Muscle layer of duodenum (tissue), 2 donors: ENCODE data around the gene SLC40A1.

Experiments used
- H3K27ac ChIP-seq: one replicate; pipeline ENCODE4 v1.7.0; 2013; ENCODE audit warnings: mild to moderate bottlenecking, low read length
- H3K27me3 ChIP-seq: one replicate; pipeline ENCODE4 v1.7.0; 2013; ENCODE audit warnings: low read depth, mild to moderate bottlenecking, control low read depth, low read length
- H3K36me3 ChIP-seq, 2 donors: one replicate each; pipeline ENCODE4 v1.7.0; 2013; ENCODE audit warnings: low read length in 2 of 2, control low read depth in 1 of 2, mild to moderate bottlenecking in 1 of 2; ENCODE audit not compliant: insufficient read depth in 2 of 2, control insufficient read depth in 1 of 2
- H3K4me1 ChIP-seq, 2 donors: one replicate each; pipeline ENCODE4 v1.7.0; 2013; ENCODE audit warnings: low read length in 2 of 2, mild to moderate bottlenecking in 2 of 2, control low read depth in 1 of 2, moderate library complexity in 1 of 2; ENCODE audit not compliant: insufficient read depth in 2 of 2, control insufficient read depth in 1 of 2
- H3K4me3 ChIP-seq, 2 donors: one replicate each; pipeline ENCODE4 v1.7.0; 2013; ENCODE audit warnings: low read length in 2 of 2, low read depth in 1 of 2, mild to moderate bottlenecking in 1 of 2
- H3K9me3 ChIP-seq, 2 donors: one replicate each; pipeline ENCODE4 v1.7.0; 2013; ENCODE audit warnings: low read length in 2 of 2, control low read depth in 1 of 2, mild to moderate bottlenecking in 1 of 2; ENCODE audit not compliant: control insufficient read depth in 1 of 2
- donor health status: healthy.

The SLC40A1 gene, protein sequence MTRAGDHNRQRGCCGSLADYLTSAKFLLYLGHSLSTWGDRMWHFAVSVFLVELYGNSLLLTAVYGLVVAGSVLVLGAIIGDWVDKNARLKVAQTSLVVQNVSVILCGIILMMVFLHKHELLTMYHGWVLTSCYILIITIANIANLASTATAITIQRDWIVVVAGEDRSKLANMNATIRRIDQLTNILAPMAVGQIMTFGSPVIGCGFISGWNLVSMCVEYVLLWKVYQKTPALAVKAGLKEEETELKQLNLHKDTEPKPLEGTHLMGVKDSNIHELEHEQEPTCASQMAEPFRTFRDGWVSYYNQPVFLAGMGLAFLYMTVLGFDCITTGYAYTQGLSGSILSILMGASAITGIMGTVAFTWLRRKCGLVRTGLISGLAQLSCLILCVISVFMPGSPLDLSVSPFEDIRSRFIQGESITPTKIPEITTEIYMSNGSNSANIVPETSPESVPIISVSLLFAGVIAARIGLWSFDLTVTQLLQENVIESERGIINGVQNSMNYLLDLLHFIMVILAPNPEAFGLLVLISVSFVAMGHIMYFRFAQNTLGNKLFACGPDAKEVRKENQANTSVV

DNA sequence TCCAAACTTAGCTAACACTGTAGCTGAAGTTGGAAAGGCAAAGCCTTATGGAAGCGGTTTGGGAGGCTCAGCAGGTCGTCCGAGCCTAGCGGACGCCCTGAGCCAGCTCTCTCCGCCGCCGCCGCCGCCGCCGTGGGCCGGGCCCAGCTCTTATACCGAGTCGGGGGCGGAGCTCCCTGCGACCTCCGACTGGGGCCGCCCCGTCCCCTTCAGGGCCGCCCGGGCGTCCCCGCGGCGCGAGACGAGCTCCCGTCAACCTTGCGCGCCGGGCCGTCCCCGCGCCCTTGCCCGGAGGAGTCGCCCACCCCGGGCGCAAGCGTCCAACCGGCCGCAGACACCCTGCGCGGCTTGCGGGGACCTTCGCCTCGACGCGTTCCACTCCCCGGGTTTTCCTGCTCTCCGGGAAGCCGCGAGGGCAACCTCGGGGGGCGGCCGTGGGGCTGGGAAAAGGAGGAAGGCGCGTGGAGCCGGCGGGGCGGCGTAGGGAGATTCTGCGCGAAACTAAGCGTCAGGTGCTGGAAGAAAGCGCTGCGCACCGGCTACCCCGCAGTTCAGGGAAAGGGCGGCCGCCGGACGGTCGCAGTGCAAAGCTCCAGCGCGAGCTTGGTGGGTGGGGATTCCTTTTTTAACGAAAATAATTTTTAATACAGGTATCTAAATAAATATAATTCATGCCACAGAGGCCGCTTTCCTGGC lies at the start of gene SLC40A1:
Gene SLC40A1 (minus strand): TSS at position 129 of the 696 bp plus-strand sequence. CDS start 326 bp downstream, outside the sequence.
- peak within 1 kb of the TSS; percentile 81 to 97 for H3K4me3 ChIP-seq
- no peaks in the 10 kb centered on the region for H3K9me3 ChIP-seq
- peak within 1 kb of the TSS; percentile 95 for H3K27ac ChIP-seq
- peaks cover 4 to 29% of the 10 kb centered on the region in 2 donors for H3K4me1 ChIP-seq
- no peaks in the 10 kb centered on the region for H3K36me3 ChIP-seq
- no peaks in the 10 kb centered on the region for H3K27me3 ChIP-seq

DNA sequence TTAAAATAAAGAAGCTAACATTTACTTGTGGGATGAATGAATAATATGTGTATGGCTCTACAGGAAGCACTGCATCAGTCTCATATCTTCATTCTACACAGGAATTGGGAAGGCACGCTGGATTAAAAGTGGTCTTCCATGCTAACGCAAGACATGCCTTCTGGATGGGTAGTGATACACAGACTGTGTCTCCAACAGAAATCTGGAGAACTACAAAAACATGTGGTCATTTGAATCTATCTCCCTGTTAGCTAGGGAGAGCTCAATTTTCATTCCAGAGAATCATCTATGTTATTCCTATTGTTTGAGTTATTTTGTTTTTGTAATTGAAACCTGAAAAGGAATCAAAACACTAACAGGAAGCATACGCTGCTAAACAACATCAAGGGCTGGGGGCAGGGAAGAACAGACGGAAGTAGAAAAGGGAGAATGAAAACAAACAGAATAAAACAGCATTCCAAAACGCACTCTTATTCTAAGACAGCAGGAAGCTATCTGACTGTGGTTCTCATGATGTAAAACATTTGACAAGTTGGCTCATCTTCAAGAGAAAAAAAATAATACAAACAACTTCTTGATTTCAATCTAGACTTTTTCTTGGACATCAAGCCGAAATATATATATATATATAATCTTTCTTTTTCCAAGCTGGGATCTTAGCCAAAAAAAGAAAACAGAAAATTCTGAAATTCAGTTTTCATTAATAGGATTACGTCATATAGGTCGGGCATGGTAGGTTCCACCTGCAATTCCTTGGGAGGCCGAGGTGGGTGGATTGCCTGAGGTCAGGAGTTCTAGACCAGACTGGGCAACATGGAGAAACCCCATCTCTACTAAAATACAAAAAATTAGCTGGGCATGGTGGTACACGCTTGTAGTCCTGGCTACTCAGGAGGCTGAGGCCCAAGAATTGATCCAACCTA lies 49.2 kb upstream of the SLC40A1 start:
- no peak overlapping the region for H3K27ac ChIP-seq
- H3K27me3 ChIP-seq = no peaks in the 10 kb centered on the region
- H3K4me3 ChIP-seq = no peak overlapping the region
- no peaks in the 10 kb centered on the region for H3K4me1 ChIP-seq
- no peaks in the 10 kb centered on the region for H3K36me3 ChIP-seq
- H3K9me3 ChIP-seq = no peaks in the 10 kb centered on the region

DNA sequence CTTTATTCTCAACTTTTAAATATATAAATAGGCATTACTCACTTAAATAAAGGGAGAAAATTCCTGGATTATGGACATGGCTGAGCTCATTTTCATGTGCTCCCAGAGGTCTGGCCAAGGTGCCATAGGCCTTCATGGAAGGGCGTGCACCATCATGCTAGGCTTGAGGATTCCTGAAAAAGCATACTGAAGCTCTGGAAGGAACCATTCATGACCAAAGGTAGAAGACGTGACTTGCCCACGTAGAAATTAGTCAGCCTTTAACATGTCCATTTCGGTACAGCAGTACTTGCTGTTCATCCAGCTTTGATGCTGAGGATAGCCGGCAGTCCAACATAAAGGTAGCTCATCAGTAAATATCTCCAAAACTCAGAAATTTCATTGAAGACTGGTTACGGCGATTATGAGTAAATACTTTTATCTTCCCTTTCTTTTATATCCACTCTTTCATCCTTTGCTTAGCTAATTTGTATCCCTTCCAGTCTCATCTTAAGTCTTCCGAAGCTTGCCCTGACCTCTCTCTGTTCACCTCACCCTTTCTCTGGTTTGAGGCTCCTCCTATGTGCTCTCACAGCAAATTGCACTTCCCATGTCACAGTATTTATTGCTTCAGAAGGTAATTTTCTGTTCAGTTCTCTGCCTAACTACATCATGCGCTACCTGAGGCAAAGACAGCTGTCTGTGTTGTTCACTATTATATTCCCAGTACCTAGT lies 48.4 kb upstream of the SLC40A1 start:
- Histone ChIP-seq H3K27ac (no peak overlapping the region), H3K27me3 (no peaks in the 10 kb centered on the region), H3K4me1 (no peaks in the 10 kb centered on the region), H3K4me3 (no peak overlapping the region), H3K9me3 (no peaks in the 10 kb centered on the region), H3K36me3 (no peaks in the 10 kb centered on the region)

DNA sequence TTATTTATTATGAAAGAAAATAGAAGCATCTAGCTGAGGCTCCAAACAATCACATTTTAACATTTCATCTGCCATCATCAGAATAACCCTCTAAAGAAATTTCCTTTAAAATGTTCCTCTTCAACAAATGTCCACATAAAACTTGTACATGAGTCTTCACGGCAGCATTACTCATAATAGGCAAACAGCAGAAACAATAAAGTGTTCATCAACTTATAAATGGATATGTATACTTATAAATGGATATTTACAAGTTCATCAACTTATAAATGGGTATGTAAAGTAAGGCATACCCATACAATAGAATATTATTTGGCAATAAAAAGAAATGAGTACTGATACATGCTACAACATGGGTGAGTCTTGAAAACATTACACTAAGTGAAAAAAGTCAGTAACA lies 47.2 kb upstream of the SLC40A1 start:
- H3K9me3 ChIP-seq = no peaks in the 10 kb centered on the region
- H3K27ac ChIP-seq = no peak overlapping the region
- no peaks in the 10 kb centered on the region for H3K36me3 ChIP-seq
- no peaks in the 10 kb centered on the region for H3K4me1 ChIP-seq
- no peaks in the 10 kb centered on the region for H3K27me3 ChIP-seq
- no peak overlapping the region for H3K4me3 ChIP-seq

DNA sequence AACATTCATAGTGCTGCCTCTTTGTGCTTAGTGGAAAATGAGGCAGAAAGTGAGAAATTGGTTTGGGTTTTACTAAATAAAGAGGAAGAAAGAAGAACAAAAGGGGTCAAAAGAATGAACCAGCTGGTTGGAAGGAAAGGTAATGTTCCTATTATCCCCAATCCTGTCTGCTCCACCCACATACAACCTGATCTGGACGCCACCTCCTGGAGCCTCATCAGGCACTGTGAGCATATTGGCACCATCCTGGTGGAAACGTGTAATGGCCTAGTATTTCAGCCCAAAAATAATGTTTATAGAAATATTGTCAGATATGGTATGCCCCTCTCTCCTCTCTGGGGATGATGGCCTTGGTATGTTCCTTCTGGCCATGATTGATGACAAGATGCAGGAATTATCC lies 45.0 kb upstream of the SLC40A1 start:
- no peaks in the 10 kb centered on the region for H3K9me3 ChIP-seq
- H3K36me3 ChIP-seq = no peaks in the 10 kb centered on the region
- no peak overlapping the region for H3K27ac ChIP-seq
- H3K4me3 ChIP-seq = no peak overlapping the region
- no peaks in the 10 kb centered on the region for H3K27me3 ChIP-seq
- no peaks in the 10 kb centered on the region for H3K4me1 ChIP-seq

DNA sequence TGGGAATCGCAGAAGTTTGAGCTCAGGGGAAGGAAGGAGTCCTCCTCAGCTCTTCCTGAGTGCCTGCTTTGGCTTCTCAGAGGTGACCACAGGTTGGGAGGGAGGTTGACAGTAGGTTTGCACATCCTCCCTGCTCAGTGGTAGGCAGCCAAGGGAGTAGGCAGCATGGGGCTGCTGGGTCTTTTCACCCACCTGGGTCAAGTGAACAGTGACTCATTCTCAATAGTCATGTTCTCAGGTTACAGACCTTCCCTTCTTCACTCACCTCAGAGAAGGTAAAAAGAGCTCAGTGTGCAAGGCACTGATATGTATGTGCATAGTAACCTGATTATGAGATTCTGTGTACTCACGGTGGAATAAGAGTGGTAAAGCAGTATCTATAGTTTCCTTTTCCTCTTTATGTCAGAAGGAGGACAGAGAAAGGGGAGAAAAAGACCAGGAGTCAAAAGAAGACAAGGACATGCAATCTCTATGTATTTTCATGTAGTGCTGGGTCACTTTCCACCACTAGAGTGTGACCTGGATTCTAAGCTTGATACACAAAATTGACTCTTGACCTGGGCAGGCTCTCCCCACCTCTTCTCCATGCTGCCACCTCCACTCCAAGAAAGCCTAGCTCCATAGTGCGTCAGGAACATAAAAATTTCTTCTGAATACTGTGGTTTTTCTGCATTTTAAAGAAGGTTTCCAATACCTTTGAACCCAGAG lies 44.2 kb upstream of the SLC40A1 start:
- H3K27ac ChIP-seq = no peak overlapping the region
- no peak overlapping the region for H3K4me3 ChIP-seq

DNA sequence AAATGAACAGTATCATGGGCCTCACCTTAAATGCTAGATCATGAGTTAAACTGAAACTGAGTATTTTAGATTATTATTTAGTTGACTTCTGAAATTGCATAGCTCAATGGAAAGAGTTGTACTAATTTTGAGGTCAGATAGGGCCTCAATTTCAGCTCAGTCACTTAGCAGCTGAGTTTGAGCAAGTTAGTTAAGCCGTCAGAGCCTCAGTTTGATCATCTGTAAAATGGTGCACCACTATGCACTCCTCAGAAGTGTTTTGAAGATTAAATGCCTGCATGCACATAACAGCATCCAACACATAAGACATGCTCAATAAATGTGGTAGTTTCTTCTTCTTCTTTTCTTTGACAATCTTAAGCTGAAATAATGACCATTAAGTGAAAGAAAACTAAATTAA lies 42.5 kb upstream of the SLC40A1 start:
- Histone ChIP-seq H3K9me3 (no peaks in the 10 kb centered on the region), H3K27ac (no peak overlapping the region), H3K4me1 (no peaks in the 10 kb centered on the region), H3K36me3 (no peaks in the 10 kb centered on the region), H3K27me3 (no peaks in the 10 kb centered on the region), H3K4me3 (no peak overlapping the region)

More for the DNA sequence above, 44.2 kb upstream of the SLC40A1 start:
- H3K27me3 ChIP-seq = no peaks in the 10 kb centered on the region
- H3K4me1 ChIP-seq = no peaks in the 10 kb centered on the region
- H3K36me3 ChIP-seq = no peaks in the 10 kb centered on the region
- no peaks in the 10 kb centered on the region for H3K9me3 ChIP-seq

DNA sequence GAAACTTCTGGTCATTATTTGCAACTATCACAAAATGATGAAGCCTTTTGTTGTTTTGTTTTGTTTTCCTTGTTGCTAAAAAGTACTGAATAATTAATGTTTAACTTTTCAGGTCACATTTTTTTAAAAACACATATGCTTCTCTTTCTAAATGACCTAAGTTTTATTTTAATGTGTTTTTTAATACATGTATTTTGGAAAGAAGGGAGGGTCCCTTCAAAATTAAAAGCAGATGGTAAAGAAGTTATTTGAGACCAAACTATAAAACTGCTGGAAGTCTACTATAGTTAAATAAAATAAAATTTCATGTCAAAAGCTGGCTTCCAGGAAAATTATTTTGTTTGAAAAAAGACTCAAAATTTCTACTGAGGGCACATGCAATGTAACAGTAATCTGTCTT lies 41.2 kb upstream of the SLC40A1 start:
- no peak overlapping the region for H3K27ac ChIP-seq
- H3K9me3 ChIP-seq = no peaks in the 10 kb centered on the region
- H3K36me3 ChIP-seq = no peaks in the 10 kb centered on the region
- no peak overlapping the region for H3K4me3 ChIP-seq
- H3K4me1 ChIP-seq = no peaks in the 10 kb centered on the region
- H3K27me3 ChIP-seq = no peaks in the 10 kb centered on the region

DNA sequence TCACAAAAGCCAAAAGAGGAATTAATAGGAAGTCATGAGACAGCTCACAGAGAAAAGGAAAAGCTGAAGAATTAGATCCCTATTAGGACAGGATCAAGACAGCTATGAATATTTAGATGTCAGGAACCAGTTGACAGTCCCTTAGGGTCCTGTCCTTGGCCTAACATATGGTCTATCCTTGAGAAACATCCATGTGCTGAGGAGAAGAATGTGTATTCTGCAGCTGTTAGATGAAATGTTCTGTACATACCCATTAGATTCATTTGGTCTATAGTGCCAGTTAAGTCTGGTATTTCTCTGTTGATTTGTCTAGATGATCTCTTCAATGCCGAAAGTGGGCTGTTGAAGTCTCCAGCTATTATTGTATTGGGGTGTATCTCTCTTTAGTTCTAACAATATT lies 37.6 kb upstream of the SLC40A1 start:
- Histone ChIP-seq H3K4me1 (no peaks in the 10 kb centered on the region), H3K27ac (no peak overlapping the region), H3K27me3 (no peaks in the 10 kb centered on the region), H3K36me3 (no peaks in the 10 kb centered on the region), H3K9me3 (no peaks in the 10 kb centered on the region), H3K4me3 (no peak overlapping the region)

DNA sequence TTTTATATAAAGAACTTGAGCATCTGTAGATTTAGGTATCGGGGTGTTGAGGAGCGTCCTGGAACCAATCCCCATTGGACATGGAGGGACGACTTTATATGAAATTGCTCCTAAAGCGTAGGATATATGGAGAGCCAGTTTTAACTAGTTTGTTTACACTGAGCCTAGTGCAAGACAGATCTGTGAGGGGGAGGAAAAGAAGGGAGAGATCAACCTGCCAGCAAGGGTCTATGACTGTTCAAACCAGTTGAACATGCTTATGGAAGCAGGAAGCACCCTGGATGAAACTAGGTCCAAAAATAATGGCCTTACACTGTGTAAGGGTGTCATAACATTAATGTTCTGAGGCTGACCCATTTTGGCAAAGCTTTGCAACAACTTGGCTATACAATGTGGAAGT lies 34.0 kb upstream of the SLC40A1 start:
- H3K27ac ChIP-seq = no peak overlapping the region

More for the DNA sequence above, 34.0 kb upstream of the SLC40A1 start:
- H3K4me3 ChIP-seq = no peak overlapping the region
- no peaks in the 10 kb centered on the region for H3K36me3 ChIP-seq
- no peaks in the 10 kb centered on the region for H3K27me3 ChIP-seq
- no peaks in the 10 kb centered on the region for H3K9me3 ChIP-seq
- peaks cover 0 to 3% of the 10 kb centered on the region in 2 donors for H3K4me1 ChIP-seq
